Hippocampal formation (tissue), 2 donors: Measurements from ENCODE around the gene C11orf54.
"Not testable (repeated sequence)": the region's sequence is repeated elsewhere in the genome, so short reads cannot be mapped to it uniquely, and the experiment has no call there.

Experiments
- DNase-seq, 2 donors: peaks; one replicate each; lab custom pipeline; 2025; lab: John Stamatoyannopoulos, UW

The C11orf54 gene

DNA sequence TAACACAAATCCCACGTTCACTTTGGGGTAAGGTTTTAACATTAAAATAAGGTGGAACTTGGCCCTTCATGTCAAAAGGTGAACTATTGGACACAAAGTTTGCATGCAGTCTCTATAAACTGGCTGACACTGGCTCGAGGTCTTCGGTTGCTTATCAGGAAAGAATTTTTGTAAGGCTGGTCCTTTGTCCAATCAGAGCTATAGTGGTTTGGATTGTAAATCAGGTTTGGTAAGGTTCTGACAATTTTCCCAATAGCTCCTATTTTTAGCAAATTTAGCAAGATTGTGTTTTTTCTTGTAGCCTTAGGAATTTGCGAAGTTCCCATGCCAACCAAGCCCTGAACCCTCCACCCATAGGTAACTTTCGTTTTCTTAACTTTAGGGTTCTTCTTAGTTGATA lies 25.0 kb downstream of the C11orf54 start:
- DNase-seq: no peak

GRCh38 chr11:93767018-93767417 lies 25.5 kb downstream of the C11orf54 start:
- no peak for DNase-seq

GRCh38 chr11:93770160-93770559 lies 28.7 kb downstream of the C11orf54 start:
- no peak for DNase-seq

- no peak for DNase-seq
These were observed 30.7 kb downstream of the C11orf54 start for GRCh38 chr11:93772123-93772522.

DNA sequence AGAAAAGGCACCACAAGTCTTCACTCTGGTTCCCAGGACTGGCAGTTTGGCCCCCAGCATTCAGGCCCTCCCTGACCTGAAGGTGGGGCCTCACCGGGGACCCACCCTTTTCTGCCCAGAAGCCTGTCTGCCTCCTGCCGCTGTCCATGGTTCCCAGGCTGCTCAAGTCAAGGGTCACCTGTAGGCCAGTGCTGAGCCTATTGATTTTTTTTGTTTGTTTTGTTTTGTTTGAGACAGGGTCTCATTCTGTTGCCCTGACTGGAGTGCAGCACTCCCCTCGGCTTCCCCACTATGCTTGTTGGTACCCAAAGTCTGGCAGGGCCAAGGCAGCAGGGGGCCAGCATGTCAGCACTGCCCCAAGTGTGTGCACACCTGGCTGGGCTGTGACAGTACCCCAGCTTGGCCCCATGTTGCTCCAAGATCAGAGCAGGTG lies 31.6 kb downstream of the C11orf54 start:
- DNase-seq: no peak

DNA sequence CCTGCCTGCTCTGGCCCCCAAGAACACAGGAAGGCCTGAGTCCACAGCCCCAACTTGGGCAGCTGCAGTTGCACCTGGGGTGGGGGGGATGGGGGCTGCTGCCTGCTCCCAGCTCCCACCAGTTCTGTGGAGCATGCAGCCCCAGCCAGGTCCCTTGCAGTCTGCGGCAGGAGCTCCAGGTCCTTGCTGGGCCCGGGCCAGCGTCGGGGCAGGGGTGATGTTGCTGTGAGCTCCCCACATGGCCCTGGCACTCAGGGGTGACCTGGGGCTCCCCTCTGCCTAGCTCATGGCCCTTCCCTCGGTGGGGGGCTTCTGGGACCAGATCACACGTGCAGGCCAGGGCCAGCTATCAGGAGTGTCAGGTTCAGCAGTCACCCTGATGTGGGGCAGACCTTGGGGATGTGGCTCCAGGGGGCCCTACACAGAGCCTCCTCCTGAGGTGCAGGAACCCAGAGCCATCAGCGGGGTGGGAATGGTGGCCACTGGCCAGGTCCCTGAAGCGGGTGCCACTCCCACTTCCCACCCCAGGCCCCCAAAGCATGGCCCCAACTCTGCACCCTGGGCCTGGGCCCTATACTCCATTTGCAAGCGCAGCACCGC lies 32.2 kb downstream of the C11orf54 start:
- DNase-seq: no peak

DNA sequence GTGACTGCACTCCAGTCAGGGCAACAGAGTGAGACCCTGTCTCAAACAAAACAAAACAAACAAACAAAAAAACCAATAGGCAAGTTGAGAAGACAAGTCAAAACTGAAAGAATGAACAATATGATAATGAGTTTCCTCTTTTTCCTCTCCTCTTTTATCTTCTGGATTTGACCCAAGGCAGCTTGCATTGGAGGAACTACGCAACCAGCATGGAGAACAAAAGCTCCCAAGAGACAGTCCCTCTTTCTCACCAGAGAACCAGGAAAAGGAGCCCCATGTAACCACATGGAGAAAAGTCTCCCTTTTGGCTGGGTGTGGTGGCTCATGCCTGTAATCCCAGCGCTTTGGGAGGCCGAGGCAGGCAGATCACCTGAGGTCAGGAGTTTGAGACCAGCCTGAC lies 33.1 kb downstream of the C11orf54 start:
- DNase-seq: not testable (repeated sequence)

GRCh38 chr11:93775289-93775688 lies 33.8 kb downstream of the C11orf54 start:
- DNase-seq: no peak

DNA sequence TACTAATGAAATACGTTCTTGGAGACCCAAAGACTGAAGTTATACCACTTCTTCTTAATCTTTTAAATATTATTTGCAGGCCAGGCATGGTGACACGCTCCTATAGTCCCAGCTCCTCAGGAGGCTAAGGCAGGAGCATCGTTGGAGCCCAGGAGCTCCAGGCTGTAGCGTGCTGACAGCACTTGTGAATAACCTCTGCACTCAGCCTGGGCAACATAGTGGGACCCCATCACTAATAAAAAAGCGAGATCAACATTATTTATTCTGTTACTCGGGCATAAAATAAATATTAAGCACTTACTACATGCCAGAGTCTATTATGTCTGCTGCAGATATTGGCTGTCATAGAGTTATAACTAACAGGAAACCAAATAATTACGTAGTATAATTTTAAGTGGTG lies 41.9 kb downstream of the C11orf54 start:
- DNase-seq: no peak

DNA sequence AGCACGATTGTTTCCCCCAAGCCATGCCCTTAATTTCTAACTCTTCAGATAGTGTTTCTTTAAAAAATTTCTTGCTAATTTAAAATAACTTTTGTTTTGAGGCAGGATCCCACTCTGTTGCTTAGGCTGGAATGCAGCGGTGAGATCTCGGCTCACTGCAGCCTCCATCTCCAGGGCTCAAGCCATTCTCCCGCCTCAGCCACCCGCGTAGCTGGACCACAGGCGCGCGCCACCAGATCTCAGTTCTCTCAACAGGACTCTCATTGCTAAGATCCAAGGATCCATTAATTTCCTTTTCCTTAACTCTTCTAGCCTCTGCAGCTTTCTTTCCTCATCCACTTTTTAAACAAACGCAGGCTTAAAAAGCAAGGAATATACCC lies 42.3 kb downstream of the C11orf54 start:
- DNase-seq: no peak

DNA sequence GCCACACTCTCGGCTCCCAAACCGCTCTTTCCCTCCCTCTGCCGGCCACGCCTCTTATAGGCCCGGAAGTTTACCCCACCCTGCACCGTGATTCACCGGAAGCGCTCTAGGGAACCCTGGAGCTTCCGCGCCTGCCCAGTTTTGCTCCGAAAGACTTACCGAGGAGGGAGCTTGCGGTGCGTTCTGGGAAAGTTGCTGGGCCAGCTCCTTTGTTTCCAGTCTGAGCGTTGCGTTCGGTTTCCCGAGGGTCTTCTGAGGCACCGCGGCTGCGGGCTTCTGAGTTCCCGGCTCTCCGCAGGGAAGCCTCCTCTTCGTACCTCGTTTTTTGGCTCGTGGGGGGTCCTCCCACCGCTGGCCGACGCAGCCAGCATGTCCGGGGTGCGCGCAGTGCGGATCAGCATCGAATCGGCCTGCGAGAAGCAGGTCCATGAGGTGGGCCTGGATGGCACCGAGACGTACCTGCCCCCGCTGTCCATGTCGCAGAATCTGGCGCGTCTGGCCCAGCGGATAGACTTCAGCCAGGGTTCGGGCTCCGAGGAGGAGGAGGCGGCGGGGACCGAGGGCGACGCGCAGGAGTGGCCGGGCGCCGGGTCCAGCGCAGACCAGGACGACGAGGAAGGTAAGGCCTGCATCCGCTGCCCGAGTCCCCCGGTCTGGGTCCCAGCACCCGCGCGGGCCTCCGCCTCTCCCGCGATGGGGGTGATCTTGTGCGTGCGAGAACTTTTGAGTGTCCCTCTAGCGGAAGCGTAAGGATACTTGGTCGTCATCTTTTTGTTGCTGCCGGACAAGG lies 42.9 kb downstream of the C11orf54 start, which contains the start of gene MED17:
Gene MED17, plus strand, starts transcription at position 138 of the 790 bp plus-strand sequence. Its CDS starts 232 bp downstream, at position 370.
- peak; percentile 94 to 97 for DNase-seq

GRCh38 chr11:93784935-93785360 lies 43.5 kb downstream of the C11orf54 start:
- peak in 1 of 2 donors; percentile 22 for DNase-seq

GRCh38 chr11:93791493-93791892 lies 50.0 kb downstream of the C11orf54 start:
- no peak for DNase-seq

DNA sequence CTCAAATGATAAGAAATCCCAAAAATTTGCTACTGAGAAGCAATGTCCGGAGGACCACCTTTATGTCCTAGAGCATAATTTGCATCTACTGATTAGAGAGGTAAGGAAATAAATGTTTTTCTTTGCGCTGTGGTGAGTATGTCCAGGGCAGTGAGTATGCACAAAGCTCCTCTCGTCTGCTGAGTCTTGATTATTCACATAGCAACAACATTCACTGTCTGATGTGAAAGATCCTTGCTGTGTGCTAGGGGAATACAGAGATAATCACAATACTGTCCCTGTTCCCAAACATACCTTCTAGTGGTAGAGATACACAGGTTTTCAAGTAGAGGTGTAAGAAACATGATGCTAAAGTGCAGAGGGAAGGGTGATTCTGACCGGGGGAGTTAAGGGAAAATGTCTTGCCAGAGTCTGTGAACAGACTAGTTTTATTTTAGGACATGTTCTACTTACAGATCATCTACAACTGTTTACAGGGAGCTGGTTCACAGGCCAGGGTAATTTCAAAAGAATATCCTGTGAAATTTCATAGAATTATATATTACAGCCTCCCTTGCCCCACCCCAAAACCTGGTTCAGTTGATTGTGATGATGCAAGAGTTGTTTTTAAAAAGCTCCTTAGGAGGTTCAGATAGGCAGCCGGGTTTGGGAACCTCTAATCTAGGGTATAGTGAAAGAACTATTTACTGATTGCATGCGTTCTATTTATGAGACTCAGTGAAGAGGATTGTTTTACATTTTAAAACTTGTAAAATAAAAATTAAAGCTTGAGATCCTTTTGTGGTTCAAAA lies 55.2 kb downstream of the C11orf54 start:
- DNase-seq: no peak

GRCh38 chr11:93801366-93801765 lies 59.9 kb downstream of the C11orf54 start:
- DNase-seq: no peak

DNA sequence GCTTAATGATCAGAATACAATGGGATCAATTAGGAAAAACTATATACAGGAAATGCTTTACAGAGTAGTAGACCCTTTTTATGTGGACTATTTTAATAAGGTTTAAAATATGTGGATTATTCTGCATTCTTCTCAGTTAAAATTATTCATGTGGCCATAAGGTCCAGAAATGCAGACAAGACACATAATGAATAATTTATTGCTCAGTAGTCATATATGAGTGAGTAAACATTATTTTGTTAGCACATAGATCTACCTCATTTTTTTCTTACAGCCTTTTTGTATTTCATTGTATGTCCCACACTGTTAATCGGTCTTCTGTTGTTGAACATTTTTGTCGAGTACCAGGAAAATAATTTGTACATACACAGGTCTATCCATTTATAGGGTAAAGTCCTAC lies 63.4 kb downstream of the C11orf54 start:
- no peak for DNase-seq

DNA sequence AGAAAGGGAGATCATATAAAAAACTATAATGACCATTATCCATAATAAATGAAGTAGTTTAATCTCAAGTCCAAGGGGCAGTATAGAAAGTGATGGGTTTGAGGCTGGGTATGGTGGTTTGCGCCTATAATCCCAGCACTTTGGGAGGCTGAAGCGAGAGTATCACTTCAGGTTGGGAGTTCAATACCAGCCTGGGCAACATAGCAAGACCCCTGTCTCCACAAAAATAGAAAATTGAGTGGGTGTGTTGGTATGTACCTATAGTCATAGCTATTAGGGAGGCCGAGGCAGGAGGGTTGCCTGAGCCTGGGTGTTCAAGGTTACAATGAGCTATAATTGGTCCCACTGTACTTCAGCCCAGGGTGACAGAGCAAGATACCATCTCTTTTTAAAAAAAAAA lies 66.5 kb downstream of the C11orf54 start:
- DNase-seq: no peak

DNA sequence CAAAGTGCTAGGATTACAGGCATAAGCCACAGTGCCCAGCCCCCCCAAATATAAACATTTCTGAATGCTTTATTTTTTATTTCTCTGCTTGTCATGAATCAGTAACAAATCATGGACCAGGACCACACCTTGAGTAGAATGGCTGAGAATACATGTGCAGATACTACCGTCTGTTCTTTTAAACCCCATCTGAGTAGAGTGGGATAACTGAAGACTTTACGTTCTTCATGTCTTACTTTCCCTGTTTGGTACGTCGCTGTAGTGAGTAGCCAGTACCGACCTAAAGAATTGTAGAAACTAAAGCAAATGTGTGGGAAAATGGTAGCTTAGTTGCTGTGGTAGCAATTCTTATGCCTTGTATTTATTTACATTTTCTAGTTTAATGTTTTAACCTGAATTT lies 72.5 kb downstream of the C11orf54 start:
- DNase-seq: no peak
